Suprapubic skin (tissue), 4 donors: ENCODE results near the gene TCHP. TPM values are rescaled to one million over a fixed set of nuclear protein-coding genes. Genes with fewer than 3 reads are reported as not detected.

ENCODE experiments used
- DNase-seq, 2 donors: peaks; one replicate each; pipeline ENCODE4 v3.0.0-alpha.2; 2019; ENCODE audit warnings: low spot score in 2 of 2
- H3K27ac ChIP-seq: fragments of 200-600 bp; sonication (generic); one replicate; pipeline ENCODE4 v1.5.1; 2019
- H3K27me3 ChIP-seq: fragments of 200-600 bp; sonication (generic); one replicate; pipeline ENCODE4 v1.5.1; 2019
- H3K36me3 ChIP-seq: fragments of 200-600 bp; sonication (generic); one replicate; pipeline ENCODE4 v1.5.1; 2019
- H3K4me1 ChIP-seq: fragments of 200-600 bp; sonication (generic); one replicate; pipeline ENCODE4 v1.5.1; 2019
- H3K4me3 ChIP-seq: fragments of 200-600 bp; sonication (generic); one replicate; pipeline ENCODE4 v1.5.1; 2019; ENCODE audit warnings: mild to moderate bottlenecking
- H3K9me3 ChIP-seq: fragments of 200-600 bp; sonication (generic); one replicate; pipeline ENCODE4 v1.5.1; 2019
- CTCF ChIP-seq, 2 donors: fragments of 200-600 bp in 1 of 2; fragments of 450-650 bp in 1 of 2; sonication (generic) in 1 of 2; IDR thresholded peaks; one replicate each; pipeline ENCODE4 v1.5.1; 2016 to 2019; ENCODE audit warnings: antibody characterized with exemption in 2 of 2, mild to moderate bottlenecking in 1 of 2, moderate library complexity in 1 of 2
- EP300 ChIP-seq: sonication (generic); formaldehyde crosslinking; IDR thresholded peaks from one replicate; pipeline ENCODE4 v1.6.1; 2017; ENCODE audit warnings: antibody characterized with exemption
- POLR2A ChIP-seq, 2 donors: fragments of 450-650 bp; IDR thresholded peaks; one replicate each; pipeline ENCODE4 v1.6.1; 2017; ENCODE audit warnings: antibody characterized with exemption in 2 of 2, mild to moderate bottlenecking in 2 of 2, moderate library complexity in 2 of 2
- POLR2AphosphoS5 ChIP-seq, 3 donors: sonication (generic); formaldehyde crosslinking; IDR thresholded peaks; one replicate each; pipeline ENCODE4 v1.6.1; 2017; ENCODE audit warnings: antibody characterized with exemption in 3 of 3
- WGBS: methylation state at CpG from one replicate; pipeline ENCODE4 v1.1.5; 2018; 5-methylcytosine and 5-hydroxymethylcytosine counted together
- total RNA-seq, 4 donors: library from RNA; depleted of rRNA; stranded (reverse); fragments of >200 nt; gene quantifications; one replicate each; pipeline ENCODE4 v1.1.0, GENCODE V29; 2016

TCHP gene
- total RNA-seq, 4 donors from 2014 or later: 22.6 to 96.4 (median 36.6) TPM

DNA sequence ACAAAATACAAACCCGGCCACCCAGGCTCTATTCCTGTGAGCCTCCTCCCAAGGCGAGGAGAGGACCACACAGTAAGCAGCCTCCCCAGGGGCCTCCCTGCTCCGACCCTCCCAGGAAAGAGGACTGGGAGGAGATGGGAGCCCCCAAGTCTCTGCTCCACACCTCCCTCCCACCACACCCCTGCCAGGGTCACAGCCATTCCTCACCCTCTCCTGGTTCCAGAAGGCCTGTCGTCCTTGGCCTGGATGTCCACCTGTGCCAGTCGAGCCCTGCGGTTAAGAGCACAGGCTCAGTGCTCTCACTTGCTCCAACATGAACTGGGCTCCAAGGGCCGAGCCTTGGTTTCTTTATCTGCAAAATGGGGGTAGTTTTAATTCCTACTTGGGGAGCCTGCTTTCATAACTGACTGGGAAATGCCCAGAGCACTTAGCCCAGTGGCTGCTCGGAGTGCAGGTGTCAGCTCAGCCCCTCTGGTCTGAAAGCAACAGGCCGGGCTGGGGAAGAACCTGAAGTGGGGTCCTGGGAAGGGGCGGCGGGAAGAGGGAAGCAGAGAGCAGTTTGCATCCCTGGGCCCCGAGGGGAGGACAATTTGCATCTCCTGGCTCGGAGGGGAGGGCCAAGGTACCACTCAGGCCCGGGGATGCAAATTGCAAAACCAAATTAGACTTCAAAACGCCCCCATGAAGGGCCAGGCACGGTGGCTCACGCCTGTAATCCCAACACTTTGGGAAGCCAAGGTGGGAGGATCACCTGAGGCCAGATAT is 23.6 kb downstream of the TCHP start:
- Histone ChIP-seq H3K36me3 (peaks cover 36% of the 10 kb centered on the region), H3K4me1 (no peaks in the 10 kb centered on the region), H3K27ac (no peak overlapping the region), H3K4me3 (no peak overlapping the region), H3K9me3 (no peaks in the 10 kb centered on the region), H3K27me3 (no peaks in the 10 kb centered on the region)
- peak in 1 of 2 donors; percentile 52 for DNase-seq
- no peak for TF ChIP-seq POLR2AphosphoS5 (IDR thresholded peaks at IDR 0.05)
- TF ChIP-seq EP300: no peak
- TF ChIP-seq CTCF (IDR thresholded peaks at IDR 0.05): no peak
- no peak for TF ChIP-seq POLR2A (IDR thresholded peaks at IDR 0.05)
- 75% methylated on average over 14 of the region's 17 CpGs for WGBS

DNA sequence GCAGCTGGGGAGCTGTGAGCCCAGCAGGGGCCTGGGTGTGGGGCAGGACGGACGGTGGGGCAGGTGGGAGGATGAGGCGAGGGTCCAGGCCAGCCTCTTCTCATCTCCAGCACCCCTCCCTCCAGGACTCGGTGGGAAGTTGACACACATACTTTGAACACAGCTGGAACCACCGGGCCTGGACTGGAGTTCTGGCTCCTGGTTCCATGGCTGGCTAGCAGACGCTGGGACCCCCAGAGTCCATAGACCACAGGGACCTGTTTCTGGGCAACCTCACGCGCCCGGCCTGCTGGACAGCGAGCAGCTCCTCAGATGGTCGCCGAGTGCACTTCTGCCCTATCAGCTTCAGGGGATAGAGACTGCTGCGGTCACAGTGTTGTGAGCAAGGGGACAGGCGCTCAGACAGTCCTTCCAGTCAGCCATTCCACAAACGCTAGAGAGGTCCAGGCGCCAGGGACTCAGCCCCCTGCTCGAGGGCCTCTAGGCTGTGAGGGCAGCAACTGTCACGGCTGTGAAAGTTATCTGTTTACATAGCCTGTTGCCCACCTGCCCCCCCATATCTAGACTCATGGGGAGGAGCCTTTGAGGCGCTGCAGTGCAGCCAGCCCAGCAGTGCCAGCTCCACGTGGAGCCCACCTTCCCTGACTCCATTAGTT is 25.2 kb downstream of the TCHP start:
- no peak for TF ChIP-seq POLR2AphosphoS5 (IDR thresholded peaks at IDR 0.05)
- no peak for TF ChIP-seq EP300
- no peak for TF ChIP-seq CTCF (IDR thresholded peaks at IDR 0.05)
- no peak for TF ChIP-seq POLR2A (IDR thresholded peaks at IDR 0.05)
- Histone ChIP-seq H3K4me3 (no peak overlapping the region), H3K36me3 (peaks cover 23% of the 10 kb centered on the region)

GRCh38 chr12:109926016-109926415 is 25.9 kb downstream of the TCHP start:
- Histone ChIP-seq H3K27me3 (no peaks in the 10 kb centered on the region), H3K4me3 (no peak overlapping the region), H3K27ac (no peak overlapping the region), H3K36me3 (peaks cover 23% of the 10 kb centered on the region), H3K9me3 (no peaks in the 10 kb centered on the region), H3K4me1 (no peaks in the 10 kb centered on the region)
- TF ChIP-seq POLR2AphosphoS5 (IDR thresholded peaks at IDR 0.05): no peak
- TF ChIP-seq POLR2A (IDR thresholded peaks at IDR 0.05): no peak
- TF ChIP-seq CTCF (IDR thresholded peaks at IDR 0.05): no peak
- no peak for TF ChIP-seq EP300
- WGBS: 96% methylated on average over 8 of the region's 8 CpGs
- peak in 1 of 2 donors; percentile 55 for DNase-seq

More for the DNA sequence above, 25.2 kb downstream of the TCHP start:
- Histone ChIP-seq H3K4me1 (no peaks in the 10 kb centered on the region), H3K27me3 (no peaks in the 10 kb centered on the region), H3K9me3 (no peaks in the 10 kb centered on the region), H3K27ac (no peak overlapping the region)
- no peak for DNase-seq
- 79% methylated on average over 12 of the region's 20 CpGs for WGBS

DNA sequence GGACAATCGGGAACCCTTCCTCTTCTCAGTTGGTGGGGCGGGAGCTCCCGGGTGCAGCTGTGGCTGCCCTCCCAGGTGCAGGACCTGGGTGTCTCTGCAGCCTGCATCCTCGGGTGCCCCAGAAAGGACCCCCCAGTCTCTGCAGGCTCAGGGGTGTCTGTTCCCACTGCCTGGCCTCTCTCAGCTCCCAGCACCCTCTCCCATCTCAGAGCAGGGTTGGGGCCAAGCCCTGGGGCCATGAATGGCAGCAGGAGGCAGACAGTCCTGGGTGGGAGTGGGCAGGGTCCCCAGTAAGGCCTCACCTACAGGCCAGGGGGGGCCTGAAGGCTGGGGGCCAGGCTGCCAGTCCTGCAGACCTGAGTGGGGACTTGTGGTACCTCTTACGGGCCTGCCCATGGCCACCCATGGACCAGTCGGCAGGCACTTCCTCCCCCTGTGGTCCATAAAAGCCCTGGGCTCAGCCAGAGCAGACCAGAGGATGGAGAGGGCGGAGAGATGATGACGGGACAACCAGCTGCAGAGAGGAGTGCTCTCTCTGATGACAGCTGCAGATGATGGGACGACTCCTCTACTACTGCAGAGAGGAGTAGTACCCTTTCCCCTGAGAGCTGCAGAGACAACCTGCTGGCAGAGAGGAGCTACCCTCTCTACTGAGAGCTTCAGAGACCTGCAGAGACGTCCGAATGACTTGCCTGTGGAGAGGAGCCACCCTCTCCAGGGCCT is 26.6 kb downstream of the TCHP start:
- H3K9me3 ChIP-seq: no peaks in the 10 kb centered on the region
- peak; percentile 50 to 58 for DNase-seq
- TF ChIP-seq POLR2AphosphoS5 (IDR thresholded peaks at IDR 0.05) (no peak), EP300 (no peak), CTCF (IDR thresholded peaks at IDR 0.05) (no peak), POLR2A (IDR thresholded peaks at IDR 0.05) (no peak)
- H3K27me3 ChIP-seq: no peaks in the 10 kb centered on the region
- H3K36me3 ChIP-seq: peaks cover 24% of the 10 kb centered on the region
- H3K4me3 ChIP-seq: no peak overlapping the region
- H3K4me1 ChIP-seq: no peaks in the 10 kb centered on the region
- WGBS: 77% methylated on average over 3 of the region's 11 CpGs
- H3K27ac ChIP-seq: no peak overlapping the region

GRCh38 chr12:109927622-109928021 is 27.5 kb downstream of the TCHP start:
- 69% methylated on average over 8 of the region's 8 CpGs for WGBS
- peaks cover 29% of the 10 kb centered on the region for H3K36me3 ChIP-seq
- TF ChIP-seq EP300: no peak
- TF ChIP-seq POLR2AphosphoS5 (IDR thresholded peaks at IDR 0.05): no peak
- peak; percentile 39 to 60 for TF ChIP-seq CTCF (IDR thresholded peaks at IDR 0.05)

More at GRCh38 chr12:109927622-109928021, 27.5 kb downstream of the TCHP start:
- no peaks in the 10 kb centered on the region for H3K27me3 ChIP-seq
- H3K4me1 ChIP-seq: no peaks in the 10 kb centered on the region
- DNase-seq: peak; percentile 59 to 80
- no peaks in the 10 kb centered on the region for H3K9me3 ChIP-seq
- H3K27ac ChIP-seq: no peak overlapping the region
- no peak overlapping the region for H3K4me3 ChIP-seq
